ENCODE results near the gene ZBTB25. TPM values are rescaled to one million over a fixed set of nuclear protein-coding genes. Genes with fewer than 3 reads are reported as not detected.

Gene ZBTB25
- total RNA-seq, 1 donor from 2014 or later: 9.5 TPM

DNA sequence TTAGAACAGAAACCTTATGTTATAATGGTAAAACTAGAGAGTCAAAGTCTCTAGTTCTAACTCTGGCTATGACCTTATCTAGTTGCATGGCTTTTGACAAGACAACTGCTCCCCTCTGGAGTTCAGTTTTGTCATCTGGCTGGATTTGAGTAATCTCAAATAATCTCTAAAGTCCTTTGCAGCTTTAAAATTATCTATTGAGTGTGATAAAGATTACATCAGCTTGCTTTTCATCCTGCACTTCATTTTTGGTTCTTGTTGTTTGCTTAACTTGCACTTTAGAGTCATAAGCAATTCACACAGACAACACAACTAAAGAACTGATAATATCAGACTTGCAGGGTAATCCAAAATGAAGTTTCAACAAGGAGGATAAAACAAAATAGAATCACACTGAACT, 36.1 kb downstream of the ZBTB25 start:
- peaks cover 9% of the 10 kb centered on the region for H3K4me1 Mint-ChIP-seq (ENCODE audit: low read depth, unreplicated experiment)
- peak; percentile 85 for FAIRE-seq
- Histone ChIP-seq H3K79me2 (ENCODE audit: insufficient read depth, low read length) (no peaks in the 10 kb centered on the region), H3K4me3 (ENCODE audit: insufficient read depth, low read depth, low read length) (no peak overlapping the region), H3K9me3 (ENCODE audit: insufficient read depth, low read depth, low read length) (no peaks in the 10 kb centered on the region), H3K4me1 (ENCODE audit: insufficient read depth, low read length) (no peaks in the 10 kb centered on the region), H3K27ac (ENCODE audit: low read depth, low read length) (no peak overlapping the region), H3K36me3 (ENCODE audit: insufficient read depth, low read length) (no peaks in the 10 kb centered on the region), H3K4me2 (ENCODE audit: low read length) (no peak overlapping the region), H2AFZ (ENCODE audit: low read depth, low read length) (no peak overlapping the region), H3K27me3 (ENCODE audit: insufficient read depth, low read length) (no peaks in the 10 kb centered on the region), H3K9ac (ENCODE audit: low read length) (no peak overlapping the region), H4K20me1 (ENCODE audit: insufficient read depth, low read length) (no peaks in the 10 kb centered on the region)
- no peak overlapping the region for H3K4me3 Mint-ChIP-seq (ENCODE audit: unreplicated experiment)
- no peak for TF ChIP-seq EZH2 (IDR thresholded peaks at IDR 0.05; ENCODE audit: insufficient read depth, low read length)
- TF ChIP-seq, protein P1, sequence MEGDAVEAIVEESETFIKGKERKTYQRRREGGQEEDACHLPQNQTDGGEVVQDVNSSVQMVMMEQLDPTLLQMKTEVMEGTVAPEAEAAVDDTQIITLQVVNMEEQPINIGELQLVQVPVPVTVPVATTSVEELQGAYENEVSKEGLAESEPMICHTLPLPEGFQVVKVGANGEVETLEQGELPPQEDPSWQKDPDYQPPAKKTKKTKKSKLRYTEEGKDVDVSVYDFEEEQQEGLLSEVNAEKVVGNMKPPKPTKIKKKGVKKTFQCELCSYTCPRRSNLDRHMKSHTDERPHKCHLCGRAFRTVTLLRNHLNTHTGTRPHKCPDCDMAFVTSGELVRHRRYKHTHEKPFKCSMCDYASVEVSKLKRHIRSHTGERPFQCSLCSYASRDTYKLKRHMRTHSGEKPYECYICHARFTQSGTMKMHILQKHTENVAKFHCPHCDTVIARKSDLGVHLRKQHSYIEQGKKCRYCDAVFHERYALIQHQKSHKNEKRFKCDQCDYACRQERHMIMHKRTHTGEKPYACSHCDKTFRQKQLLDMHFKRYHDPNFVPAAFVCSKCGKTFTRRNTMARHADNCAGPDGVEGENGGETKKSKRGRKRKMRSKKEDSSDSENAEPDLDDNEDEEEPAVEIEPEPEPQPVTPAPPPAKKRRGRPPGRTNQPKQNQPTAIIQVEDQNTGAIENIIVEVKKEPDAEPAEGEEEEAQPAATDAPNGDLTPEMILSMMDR (IDR thresholded peaks at IDR 0.05; ENCODE audit: insufficient read depth, low read depth, low read length): no peak
- no peaks in the 10 kb centered on the region for H3K27me3 Mint-ChIP-seq (ENCODE audit: low read depth, unreplicated experiment)
- no peaks in the 10 kb centered on the region for H3K9me3 Mint-ChIP-seq (ENCODE audit: unreplicated experiment)
- no peak for DNase-seq (ENCODE audit: low read depth)
- no peak overlapping the region for H3K27ac Mint-ChIP-seq (ENCODE audit: unreplicated experiment)
- no peaks in the 10 kb centered on the region for H3K36me3 Mint-ChIP-seq (ENCODE audit: low read depth, unreplicated experiment)

DNA sequence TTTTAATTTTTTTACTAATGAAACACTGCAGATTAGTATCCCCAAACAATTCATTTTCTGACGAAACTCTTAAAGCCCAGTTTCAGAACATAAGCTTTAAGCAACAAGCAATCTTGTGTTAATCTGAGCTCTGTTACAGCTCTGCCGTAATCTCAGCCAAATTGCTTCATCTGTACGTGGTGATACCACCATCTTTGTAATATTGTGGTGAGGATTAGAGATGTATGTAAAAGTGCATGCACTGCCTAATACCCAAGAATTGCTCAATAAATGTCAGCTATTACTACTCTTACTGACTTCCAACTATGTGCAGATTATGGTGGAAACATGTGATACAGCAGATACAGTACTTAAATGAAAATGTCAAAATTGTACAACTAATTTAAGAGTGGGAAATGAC, 36.5 kb downstream of the ZBTB25 start:
- H3K27ac ChIP-seq (ENCODE audit: low read depth, low read length): no peak overlapping the region
- DNase-seq (ENCODE audit: low read depth) (no peak), FAIRE-seq (no peak)
- no peaks in the 10 kb centered on the region for H3K27me3 Mint-ChIP-seq (ENCODE audit: low read depth, unreplicated experiment)
- H3K9me3 ChIP-seq (ENCODE audit: insufficient read depth, low read depth, low read length): no peaks in the 10 kb centered on the region
- no peaks in the 10 kb centered on the region for H3K36me3 ChIP-seq (ENCODE audit: insufficient read depth, low read length)
- no peaks in the 10 kb centered on the region for H4K20me1 ChIP-seq (ENCODE audit: insufficient read depth, low read length)
- no peak overlapping the region for H3K27ac Mint-ChIP-seq (ENCODE audit: unreplicated experiment)
- H3K9ac ChIP-seq (ENCODE audit: low read length): no peak overlapping the region
- H2AFZ ChIP-seq (ENCODE audit: low read depth, low read length): no peak overlapping the region
- no peak overlapping the region for H3K4me2 ChIP-seq (ENCODE audit: low read length)
- no peaks in the 10 kb centered on the region for H3K9me3 Mint-ChIP-seq (ENCODE audit: unreplicated experiment)
- no peaks in the 10 kb centered on the region for H3K36me3 Mint-ChIP-seq (ENCODE audit: low read depth, unreplicated experiment)
- H3K27me3 ChIP-seq (ENCODE audit: insufficient read depth, low read length): no peaks in the 10 kb centered on the region
- H3K79me2 ChIP-seq (ENCODE audit: insufficient read depth, low read length): no peaks in the 10 kb centered on the region
- no peak overlapping the region for H3K4me3 ChIP-seq (ENCODE audit: insufficient read depth, low read depth, low read length)
- H3K4me1 ChIP-seq (ENCODE audit: insufficient read depth, low read length): no peaks in the 10 kb centered on the region
- H3K4me3 Mint-ChIP-seq (ENCODE audit: unreplicated experiment): no peak overlapping the region
- peaks cover 9% of the 10 kb centered on the region for H3K4me1 Mint-ChIP-seq (ENCODE audit: low read depth, unreplicated experiment)
- TF ChIP-seq EZH2 (IDR thresholded peaks at IDR 0.05; ENCODE audit: insufficient read depth, low read length): no peak
- TF ChIP-seq, protein P1 (IDR thresholded peaks at IDR 0.05; ENCODE audit: insufficient read depth, low read depth, low read length): no peak

DNA sequence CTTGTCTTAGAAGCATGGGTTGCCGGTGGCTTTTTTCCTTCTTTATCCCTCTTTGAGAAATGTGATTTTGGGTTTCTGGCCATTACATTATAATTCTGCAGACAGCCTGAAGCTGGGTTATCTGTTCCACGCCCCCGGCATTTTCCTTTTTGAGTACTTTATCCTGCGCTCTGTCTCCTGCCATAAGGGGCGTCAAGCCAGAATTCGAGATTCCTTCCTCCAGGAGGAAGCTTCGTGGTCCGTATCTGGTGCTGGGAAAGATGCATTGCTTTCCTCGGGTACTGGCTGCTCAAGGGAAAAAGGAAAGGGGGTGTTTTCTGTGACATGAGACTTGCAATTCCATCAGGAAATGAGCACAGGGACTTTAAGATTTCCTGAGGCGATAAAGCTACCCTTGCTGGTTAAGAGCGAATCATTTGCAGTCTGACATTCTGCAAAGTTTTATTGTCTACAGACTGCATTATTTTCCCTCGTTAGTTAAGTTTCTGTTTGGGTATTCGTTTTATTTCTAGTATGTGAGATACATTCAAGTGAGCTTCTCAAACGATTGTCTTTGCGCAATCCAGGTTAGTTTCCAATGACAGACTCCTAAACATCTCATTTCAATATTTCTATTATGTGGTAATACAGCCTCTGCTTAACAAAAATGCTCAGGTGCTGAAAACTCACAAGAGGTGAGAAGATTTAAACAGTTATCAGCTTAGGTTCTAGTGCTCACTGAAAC, 37.6 kb downstream of the ZBTB25 start:
- H3K27ac ChIP-seq (ENCODE audit: low read depth, low read length): no peak overlapping the region
- H3K36me3 Mint-ChIP-seq (ENCODE audit: low read depth, unreplicated experiment): peaks cover 4% of the 10 kb centered on the region
- no peaks in the 10 kb centered on the region for H3K79me2 ChIP-seq (ENCODE audit: insufficient read depth, low read length)
- TF ChIP-seq EZH2 (IDR thresholded peaks at IDR 0.05; ENCODE audit: insufficient read depth, low read length): no peak
- TF ChIP-seq, protein P1 (IDR thresholded peaks at IDR 0.05; ENCODE audit: insufficient read depth, low read depth, low read length): peak; percentile 25
- H4K20me1 ChIP-seq (ENCODE audit: insufficient read depth, low read length): no peaks in the 10 kb centered on the region
- H3K27me3 Mint-ChIP-seq (ENCODE audit: low read depth, unreplicated experiment): no peaks in the 10 kb centered on the region
- peak overlapping the region; percentile 92 for H3K4me2 ChIP-seq (ENCODE audit: low read length)
- H3K27ac Mint-ChIP-seq (ENCODE audit: unreplicated experiment): peak overlapping the region; percentile 78
- FAIRE-seq (peak; percentile 50), DNase-seq (ENCODE audit: low read depth) (peak; percentile 59)
- peaks cover 9% of the 10 kb centered on the region for H3K4me1 Mint-ChIP-seq (ENCODE audit: low read depth, unreplicated experiment)
- peak overlapping the region; percentile 81 for H3K9ac ChIP-seq (ENCODE audit: low read length)
- H3K9me3 Mint-ChIP-seq (ENCODE audit: unreplicated experiment): no peaks in the 10 kb centered on the region
- H3K27me3 ChIP-seq (ENCODE audit: insufficient read depth, low read length): no peaks in the 10 kb centered on the region
- H3K4me3 ChIP-seq (ENCODE audit: insufficient read depth, low read depth, low read length): peak overlapping the region; percentile 83
- H3K4me3 Mint-ChIP-seq (ENCODE audit: unreplicated experiment): peak overlapping the region; percentile 95
- peak overlapping the region; percentile 81 for H2AFZ ChIP-seq (ENCODE audit: low read depth, low read length)
- H3K9me3 ChIP-seq (ENCODE audit: insufficient read depth, low read depth, low read length): no peaks in the 10 kb centered on the region
- no peaks in the 10 kb centered on the region for H3K4me1 ChIP-seq (ENCODE audit: insufficient read depth, low read length)
- no peaks in the 10 kb centered on the region for H3K36me3 ChIP-seq (ENCODE audit: insufficient read depth, low read length)

Data from astrocyte (in vitro differentiated cells and primary cell).